ENCODE results near the gene FNDC11. TPM values are rescaled to one million over a fixed set of nuclear protein-coding genes. Genes with fewer than 3 reads are reported as not detected.

The FNDC11 gene
- total RNA-seq, 4 donors from 2014 or later: 0.19 to 0.38 TPM; not detected in 2

- no peak for TF ChIP-seq CTCF (IDR thresholded peaks at IDR 0.05)
- DNase-seq (ENCODE audit: low spot score) (no peak), ATAC-seq (ENCODE audit: low FRiP score) (no peak)
These were observed 34.7 kb downstream of the FNDC11 start for GRCh38 chr20:63588641-63589041.

GRCh38 chr20:63589261-63590217 is 35.6 kb downstream of the FNDC11 start:
- TF ChIP-seq CTCF (IDR thresholded peaks at IDR 0.05): no peak
- DNase-seq (ENCODE audit: low spot score): no peak
- no peak for ATAC-seq (ENCODE audit: low FRiP score)

- TF ChIP-seq CTCF (IDR thresholded peaks at IDR 0.05): no peak
- ATAC-seq (ENCODE audit: low FRiP score): no peak
- no peak for DNase-seq (ENCODE audit: low spot score)
These were observed 36.5 kb downstream of the FNDC11 start for GRCh38 chr20:63590218-63591146.

GRCh38 chr20:63591147-63591533 is 37.2 kb downstream of the FNDC11 start:
- TF ChIP-seq CTCF (IDR thresholded peaks at IDR 0.05): no peak
- ATAC-seq (ENCODE audit: low FRiP score): no peak
- no peak for DNase-seq (ENCODE audit: low spot score)

- ATAC-seq (ENCODE audit: low FRiP score): no peak
These were observed 37.9 kb downstream of the FNDC11 start for GRCh38 chr20:63591786-63592355.

More at GRCh38 chr20:63591786-63592355, 37.9 kb downstream of the FNDC11 start:
- no peak for TF ChIP-seq CTCF (IDR thresholded peaks at IDR 0.05)
- no peak for DNase-seq (ENCODE audit: low spot score)
